NCI-H1105 (cell line): ENCODE data around the gene MGAT4B.

ENCODE experiments used
- DNase-seq: peaks from one replicate; lab custom pipeline; 2025; lab: John Stamatoyannopoulos, UW

MGAT4B gene

DNA sequence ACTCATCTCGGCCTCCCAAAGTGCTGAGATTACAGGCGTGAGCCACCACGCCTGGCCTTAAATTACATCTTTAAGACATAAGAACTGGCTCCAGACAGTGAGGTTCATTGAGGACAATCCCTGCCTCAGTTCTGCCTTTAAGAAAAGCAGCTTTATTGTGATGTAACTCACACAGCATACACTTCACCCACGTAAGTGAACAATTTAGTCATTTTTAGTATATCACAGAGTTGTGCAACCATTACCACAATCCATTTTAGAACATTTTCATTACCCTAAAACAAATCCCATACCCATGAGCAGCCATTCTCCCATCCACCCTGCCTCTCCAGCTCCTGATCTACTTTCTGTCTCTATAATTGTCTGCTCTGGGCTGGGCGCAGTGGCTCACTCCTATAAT lies 36.9 kb downstream of the MGAT4B start:
- DNase-seq, result no peak

DNA sequence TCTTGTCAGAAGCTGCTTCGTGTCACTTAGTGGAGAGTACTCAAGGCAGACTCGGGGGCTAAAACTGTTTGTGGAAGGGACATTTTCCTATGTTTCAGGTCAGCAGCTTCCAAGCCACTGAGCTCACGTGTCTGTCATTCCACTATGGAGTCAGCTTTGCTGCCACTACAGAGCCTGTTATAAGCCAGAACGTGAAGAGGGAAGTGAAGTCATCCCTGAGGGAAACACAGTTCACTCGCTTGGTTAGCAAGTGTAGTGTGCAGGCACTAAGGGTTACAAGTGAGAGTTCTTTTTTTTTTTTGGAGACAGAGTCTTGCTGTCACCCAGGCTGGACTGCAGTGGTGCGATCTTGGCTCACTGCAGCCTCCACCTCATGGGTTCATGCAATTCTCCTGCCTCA lies 37.4 kb downstream of the MGAT4B start:
- DNase-seq, result no peak

DNA sequence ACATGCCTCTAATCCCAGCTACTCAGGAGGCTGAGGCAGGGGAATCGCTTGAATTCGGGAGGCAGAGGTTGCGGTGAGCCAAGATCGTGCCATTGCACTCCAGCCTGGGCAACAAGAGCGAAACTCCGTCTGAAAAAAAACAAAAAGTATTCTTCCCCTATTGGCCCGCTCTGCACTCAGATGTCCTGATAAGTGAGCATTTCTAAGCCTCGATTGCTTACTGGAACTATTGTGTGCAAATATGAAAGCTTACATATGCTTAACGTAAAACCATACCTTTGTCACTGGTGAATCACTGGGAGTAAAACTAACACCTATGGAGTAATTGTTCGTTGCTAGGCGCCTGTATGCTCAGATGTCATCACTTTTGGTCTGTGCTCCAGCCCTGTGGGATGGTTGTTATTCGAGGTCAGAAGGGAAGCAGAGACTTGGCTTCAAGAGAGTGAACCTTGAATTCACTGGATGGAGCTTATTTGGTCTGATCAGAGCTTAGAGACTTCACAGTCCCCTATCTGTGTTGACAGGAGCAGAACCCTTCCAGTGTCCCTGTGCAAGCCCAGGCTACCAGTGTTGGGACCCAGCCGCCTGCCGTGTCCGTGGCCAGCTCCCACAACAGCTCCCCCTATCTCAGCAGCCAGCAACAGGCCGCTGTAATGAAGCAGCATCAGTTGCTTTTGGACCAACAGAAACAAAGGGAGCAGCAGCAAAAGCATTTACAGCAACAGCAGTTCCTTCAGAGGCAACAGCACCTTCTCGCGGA lies 38.2 kb downstream of the MGAT4B start:
- DNase-seq, result no peak

DNA sequence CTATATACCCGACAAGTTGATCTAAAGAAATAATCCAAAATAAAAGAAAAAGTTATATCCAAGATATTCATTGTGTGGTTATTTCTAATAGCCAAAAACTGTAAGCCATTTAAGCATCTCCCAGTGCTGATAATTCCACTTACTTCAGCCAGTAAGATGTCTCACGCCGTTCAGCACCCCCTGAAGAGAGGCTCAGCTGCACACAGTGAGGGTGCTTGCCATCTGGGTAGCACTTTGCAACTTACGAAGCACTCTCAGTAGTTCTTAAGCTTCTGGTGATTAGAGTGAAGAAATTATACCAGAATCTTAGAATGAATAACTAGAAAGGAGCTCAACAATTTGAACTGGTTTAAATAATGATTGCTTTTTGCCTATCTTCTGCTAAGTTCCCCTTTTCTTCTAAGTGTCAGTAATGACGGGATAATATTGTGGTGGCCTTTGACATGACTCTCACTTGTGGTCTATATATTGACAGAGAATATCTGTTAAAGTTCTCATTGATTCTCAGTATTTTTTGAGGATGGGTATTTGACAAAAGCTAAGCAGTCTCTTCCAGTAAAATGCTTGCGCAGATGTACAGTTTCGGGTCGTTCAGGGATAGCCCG lies 39.1 kb downstream of the MGAT4B start:
- no peak for DNase-seq

DNA sequence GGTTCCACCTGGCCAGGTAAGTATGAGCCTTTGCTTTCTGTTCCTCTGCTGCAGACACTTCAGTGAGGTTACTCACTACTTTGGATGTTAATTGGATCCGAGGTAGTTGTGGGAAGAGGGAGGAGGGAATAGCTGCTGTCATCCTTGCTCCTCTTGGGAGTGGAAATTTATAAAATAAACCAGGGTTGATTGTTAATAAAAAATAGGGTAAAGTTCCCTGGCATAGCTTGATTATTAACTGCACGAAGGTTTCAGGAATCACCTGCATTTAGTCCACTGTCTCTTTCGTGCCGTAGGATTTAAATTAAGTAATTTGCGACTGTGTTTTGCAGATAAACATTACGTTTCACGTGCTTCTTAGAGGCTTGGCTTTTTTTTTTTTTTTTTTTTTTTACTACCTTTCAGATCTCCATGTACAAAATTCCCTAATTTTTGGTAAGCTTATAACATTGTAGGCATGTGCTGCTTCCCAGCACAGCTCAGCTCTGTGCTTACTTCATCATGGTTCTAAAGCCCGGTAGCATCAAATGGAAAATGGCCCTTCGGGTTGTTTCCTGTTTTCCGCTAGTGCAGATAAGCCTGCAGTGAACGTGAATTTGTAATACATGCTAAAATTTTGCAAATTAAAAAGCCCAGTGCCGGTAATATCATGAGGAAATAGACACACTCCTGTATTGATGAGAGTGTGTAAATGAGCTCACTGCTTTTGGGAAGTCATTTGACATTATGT lies 39.8 kb downstream of the MGAT4B start:
- DNase-seq, result no peak

DNA sequence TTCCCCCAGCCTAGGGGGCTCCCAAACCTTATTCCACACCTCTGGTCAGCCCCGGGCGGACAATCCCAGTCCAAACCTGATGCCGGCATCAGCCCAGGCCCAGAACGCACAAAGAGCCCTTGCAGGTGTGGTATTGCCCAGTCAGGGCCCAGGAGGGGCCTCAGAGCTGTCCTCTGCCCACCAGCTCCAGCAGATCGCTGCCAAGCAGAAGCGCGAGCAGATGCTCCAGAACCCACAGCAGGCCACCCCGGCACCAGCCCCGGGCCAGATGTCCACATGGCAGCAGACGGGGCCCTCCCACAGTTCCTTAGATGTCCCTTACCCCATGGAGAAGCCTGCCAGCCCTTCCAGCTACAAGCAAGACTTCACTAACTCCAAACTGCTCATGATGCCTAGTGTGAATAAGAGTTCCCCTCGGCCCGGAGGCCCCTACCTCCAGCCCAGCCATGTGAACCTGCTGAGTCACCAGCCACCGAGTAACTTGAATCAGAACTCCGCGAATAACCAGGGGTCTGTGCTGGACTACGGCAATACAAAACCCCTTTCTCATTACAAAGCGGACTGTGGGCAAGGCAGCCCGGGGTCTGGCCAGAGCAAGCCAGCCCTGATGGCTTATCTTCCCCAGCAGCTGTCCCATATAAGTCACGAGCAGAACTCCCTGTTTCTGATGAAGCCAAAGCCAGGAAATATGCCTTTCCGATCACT lies 40.5 kb downstream of the MGAT4B start:
- no peak for DNase-seq

DNA sequence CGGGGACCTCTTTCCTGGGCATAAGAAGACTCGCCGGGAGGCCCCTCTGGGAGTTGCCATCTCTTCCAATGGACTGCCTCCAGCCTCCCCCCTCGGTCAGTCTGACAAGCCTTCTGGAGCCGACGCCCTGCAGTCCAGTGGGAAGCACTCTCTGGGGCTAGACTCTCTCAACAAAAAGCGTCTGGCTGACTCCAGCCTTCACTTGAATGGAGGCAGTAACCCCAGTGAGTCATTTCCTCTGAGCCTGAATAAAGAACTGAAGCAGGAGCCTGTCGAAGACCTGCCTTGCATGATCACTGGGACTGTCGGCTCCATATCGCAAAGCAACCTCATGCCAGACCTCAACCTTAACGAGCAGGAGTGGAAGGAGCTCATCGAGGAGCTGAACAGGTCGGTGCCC lies 41.3 kb downstream of the MGAT4B start:
- no peak for DNase-seq

DNA sequence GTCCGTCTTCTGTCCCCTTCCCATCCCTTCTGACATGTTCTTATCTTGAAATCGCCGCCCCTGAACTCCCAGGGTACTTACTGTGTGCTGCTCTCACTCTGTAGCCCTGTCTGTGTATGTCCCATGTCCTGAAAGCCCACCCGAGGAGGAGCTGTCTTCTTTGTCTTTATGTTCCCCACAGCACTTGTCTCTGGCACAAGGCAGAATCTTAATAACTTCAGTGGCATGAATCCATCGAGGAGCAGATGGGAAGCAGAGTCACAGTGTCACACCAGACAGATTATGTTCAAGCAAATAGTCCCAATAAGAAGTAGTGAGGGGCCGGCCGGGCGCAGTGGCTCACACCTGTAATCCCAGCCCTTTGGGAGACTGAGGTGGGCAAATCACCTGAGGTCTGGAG lies 42.6 kb downstream of the MGAT4B start:
- no peak for DNase-seq

DNA sequence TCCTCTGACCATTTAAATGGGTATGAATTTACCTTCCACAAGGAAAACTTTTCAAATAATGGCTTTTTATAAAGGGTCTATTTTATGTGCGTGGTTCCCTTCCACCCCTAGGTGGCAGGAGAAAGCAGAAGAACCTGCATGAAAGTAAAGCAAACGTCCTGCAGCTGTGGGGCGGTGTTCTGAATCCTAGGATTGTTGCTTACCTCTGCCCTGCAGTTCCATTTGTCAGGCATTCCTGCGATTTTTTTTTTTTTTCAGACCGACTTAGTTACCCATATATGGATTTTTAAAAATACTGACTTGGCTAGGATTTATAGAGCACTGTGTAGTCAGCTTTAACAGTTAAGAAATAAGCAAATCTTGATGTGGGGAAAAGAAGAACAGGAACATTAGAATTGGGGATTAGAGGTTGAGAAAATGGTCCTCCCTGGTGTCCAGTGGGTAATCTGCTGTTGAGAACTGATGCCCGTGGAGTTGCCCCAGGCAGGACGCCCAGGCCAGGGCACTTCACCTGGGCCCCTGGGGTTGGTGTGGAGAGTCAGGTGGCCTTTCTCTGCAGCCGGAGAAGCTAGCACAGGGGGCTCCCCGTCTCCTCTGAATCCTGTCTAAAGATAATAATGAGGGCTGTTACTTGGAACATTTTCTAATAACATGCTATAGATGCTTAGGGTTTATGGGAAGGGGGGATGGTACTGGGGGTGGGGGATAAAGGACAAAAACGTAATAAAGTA lies 43.3 kb downstream of the MGAT4B start:
- peak; percentile 7 for DNase-seq

DNA sequence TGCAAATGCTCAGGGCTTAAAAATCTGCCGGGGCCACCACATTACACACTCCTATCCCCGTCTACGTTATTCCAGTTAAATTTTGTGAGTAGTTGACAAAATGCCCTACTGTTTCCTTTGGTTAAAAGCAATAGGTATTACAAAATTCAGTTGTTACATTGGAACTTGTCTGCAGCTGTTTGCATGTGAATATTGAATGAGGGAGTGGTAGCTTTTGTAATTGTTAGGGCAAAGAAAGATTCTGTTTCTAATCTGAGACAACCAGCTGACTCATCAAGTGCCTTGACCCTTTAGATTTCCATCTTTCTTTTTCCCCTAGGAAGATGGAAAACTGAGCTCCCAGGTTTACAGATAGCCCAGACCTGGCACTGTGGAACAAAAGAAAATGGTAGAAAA lies 43.9 kb downstream of the MGAT4B start:
- no peak for DNase-seq

DNA sequence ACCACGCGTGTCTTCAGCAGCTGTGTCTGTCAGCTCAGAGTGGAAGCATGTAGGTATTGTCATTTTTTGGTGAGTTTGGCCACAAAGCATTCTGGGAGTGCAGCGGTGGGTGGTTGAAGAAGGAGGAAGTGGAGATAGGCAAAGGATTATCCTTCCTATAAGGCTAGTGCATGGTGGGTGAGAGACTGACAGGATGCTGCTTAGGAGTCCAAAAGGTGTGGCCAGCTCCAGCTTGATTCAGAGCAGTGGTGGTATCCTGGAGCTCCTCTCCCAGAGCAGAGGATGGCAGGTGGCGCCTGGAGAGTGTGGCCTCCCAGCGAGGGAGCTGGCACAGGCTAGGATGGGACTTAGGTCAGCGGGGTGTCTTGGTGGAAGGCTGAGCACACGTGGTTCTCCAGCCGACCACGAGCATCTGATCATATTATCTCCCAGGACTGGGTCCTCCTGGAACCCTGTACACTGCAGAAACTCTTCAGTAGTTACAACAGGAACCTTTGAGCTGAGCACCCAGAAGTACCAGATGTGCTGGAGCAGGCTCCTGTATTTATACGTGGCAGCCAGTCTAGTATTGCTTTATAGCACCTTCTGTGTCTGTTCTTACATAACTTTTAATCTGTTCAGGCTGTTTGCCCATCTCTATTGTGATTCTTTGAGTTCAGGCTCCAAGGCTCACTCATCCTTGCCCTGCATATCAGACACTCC lies 44.4 kb downstream of the MGAT4B start:
- DNase-seq, result no peak

DNA sequence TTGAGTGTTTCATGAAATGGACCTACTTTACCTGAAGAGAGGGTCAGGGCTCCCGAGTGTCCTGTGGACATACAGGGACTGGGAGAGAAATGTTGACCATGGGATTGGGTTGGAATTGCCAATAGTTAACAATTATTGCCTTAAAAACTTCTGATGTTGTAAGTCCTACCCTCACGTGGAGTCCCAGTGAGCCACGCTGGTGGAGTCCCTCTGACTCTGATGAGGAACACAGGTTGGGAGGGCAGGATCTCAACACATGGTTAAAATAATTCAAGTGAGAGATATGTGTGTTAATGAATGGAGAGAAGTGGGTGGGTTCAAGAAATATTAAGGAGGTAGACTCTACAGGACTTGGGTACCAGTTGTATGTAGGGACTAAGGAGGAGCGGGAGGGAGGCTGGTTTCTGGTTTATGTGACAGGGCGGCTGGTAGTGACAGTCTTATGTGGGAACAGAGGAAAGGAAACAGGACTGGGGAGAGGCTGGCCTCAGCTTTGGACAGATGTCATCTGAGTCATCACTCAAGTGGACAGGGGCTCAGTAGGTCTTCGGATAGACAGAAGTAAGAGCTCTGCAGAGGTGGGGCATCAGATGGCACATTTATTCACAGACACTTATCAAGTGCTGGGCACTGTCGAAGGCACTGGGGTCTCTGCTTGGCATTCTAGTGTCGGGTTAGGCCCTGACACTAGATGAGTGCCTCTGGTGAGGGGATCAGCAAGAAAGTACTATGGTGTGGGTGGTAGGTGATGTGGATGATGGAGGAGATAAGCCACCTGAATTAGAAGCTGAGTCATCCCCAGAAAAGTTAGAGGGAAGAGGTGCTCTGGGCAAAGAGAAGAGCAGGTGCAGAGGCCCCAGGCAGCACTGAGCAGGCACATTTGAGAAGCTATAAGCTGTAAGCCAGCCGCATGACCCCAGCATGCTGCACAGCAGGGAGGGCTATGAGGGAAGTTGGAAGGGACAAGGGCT lies 46.8 kb downstream of the MGAT4B start:
- DNase-seq, result no peak

DNA sequence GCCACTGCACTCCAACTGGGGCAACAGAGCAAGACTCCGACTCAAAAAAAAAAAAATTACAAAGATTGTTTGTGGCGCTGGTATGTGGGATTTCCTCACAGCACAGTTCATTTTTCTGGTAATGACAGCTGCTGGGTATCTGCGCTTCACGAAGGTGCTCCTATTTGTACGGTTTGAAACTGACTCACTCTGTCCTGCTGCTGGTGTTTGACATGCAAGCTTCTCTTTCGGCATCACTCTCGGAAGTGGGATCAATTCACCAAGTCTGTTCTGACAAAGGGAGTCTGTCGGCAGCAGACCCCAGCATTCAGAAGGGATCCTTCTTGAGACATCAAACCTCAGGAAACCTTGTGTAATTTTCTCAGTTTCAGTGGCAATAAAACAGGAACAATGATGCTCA lies 47.7 kb downstream of the MGAT4B start:
- DNase-seq, result no peak

DNA sequence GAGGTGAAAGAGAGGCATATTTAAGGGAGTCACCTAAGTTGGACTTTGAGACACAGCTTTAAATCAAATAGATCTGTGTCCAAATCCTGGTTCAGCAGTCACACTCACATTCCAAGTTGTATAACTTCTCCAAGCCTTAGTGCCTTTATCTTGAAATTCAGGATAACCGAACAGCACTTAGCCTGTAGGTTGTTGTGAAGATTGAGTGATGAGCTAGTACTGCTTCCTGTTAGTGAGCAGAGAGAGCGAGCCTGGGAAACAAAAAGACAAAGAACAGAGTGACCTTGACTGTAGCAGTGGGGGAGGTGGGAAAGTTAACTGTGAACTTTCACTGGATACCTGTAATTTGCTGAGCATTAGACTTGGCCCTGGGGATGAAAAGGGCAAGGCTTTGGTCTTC lies 51.6 kb downstream of the MGAT4B start:
- no peak for DNase-seq

DNA sequence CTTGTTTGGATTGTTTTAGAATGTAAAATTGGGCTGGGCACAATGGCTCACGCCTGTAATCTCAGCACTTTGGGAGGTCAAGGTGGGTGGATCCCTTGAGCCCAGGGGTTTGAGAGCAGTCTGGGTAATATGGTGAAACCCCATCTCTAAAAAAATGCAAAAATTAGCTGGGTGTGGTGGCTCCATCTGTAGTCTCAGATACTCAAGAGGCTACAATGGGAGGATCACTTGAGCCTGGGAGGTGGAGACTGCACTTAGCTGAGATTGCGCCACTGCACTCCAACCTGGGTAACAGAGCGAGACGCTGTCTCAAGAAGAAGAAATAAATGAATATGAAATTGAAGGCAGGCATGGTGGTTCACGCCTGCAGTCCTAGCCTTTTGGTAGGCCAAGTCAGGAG lies 52.7 kb downstream of the MGAT4B start:
- DNase-seq, result no peak

DNA sequence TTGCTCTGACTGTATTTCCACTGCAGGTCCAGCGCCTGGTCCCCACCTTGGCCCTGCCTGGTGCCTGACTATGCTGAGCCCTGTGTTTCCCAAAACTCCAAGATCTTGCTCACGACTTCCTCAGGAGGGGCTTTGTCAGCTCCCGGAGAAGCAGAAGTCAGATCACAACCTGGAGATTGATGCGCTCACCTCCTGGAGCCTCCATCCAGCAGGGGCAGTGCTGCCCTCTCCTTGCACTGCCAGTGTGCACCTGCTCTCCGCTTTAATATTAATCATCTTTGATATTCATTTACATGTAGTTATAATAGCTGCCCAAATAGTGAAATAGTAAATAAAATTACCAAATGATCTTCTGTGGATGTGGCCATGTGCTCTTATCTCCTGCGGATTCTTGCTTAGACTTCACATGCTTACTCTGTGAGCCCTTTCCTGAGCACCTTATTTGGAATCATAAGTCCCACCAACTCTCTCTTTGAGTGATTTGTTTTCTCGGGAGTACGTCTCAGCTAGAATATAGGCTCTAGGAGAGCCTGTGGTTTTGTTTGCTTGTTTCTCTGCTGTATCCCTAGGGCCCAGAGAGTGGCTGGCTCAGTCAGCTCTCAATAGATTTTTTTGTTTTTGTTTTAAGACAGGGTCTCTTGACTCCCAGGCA lies 56.7 kb downstream of the MGAT4B start:
- DNase-seq, result no peak

DNA sequence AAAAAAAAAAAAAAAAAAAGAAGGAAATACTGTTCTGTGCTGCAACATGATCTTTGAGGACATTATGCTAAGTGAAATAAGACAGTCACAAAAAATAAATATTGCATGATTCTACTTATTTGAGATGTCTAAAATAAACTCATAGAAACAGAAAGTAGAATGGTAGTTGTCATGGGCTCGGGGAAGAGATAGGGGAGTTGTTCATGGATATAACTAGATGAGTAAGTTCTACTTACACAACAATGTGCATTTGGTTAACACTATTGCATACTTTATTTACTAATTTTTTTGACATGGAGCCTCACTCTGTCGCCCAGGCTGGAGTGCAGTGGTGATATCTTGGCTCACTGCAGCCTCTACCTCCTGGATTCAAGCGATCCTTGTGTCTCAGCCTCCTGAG lies 58.9 kb downstream of the MGAT4B start:
- DNase-seq, result no peak
